GM18526 (cell line): ENCODE results near the gene YBX1.

Experiments
- POLR2A ChIP-seq: IDR thresholded peaks from 3 replicates; pipeline ENCODE4 v1.6.1; 2011; ENCODE audit not compliant: insufficient read length; ENCODE audit errors: extremely low read depth

Gene YBX1

GRCh38 chr1:42739753-42740700 is 57.8 kb downstream of the YBX1 start, which contains the start of gene CLDN19:
CLDN19 (minus strand) TSS chr1:42740236; CDS start chr1:42740063, 173 bp downstream.
- no peak for TF ChIP-seq POLR2A

- TF ChIP-seq POLR2A = no peak
These were observed 58.8 kb downstream of the YBX1 start for GRCh38 chr1:42740851-42741580.

GRCh38 chr1:42741706-42742105 is 59.5 kb downstream of the YBX1 start:
- TF ChIP-seq POLR2A = no peak

GRCh38 chr1:42742141-42742540 is 59.9 kb downstream of the YBX1 start:
- no peak for TF ChIP-seq POLR2A

GRCh38 chr1:42742617-42743316 is 60.5 kb downstream of the YBX1 start:
- TF ChIP-seq POLR2A = no peak

GRCh38 chr1:42743317-42744147 is 61.3 kb downstream of the YBX1 start:
- no peak for TF ChIP-seq POLR2A

GRCh38 chr1:42744148-42744413 is 61.9 kb downstream of the YBX1 start:
- TF ChIP-seq POLR2A = no peak

GRCh38 chr1:42745851-42746250 is 63.6 kb downstream of the YBX1 start:
- TF ChIP-seq POLR2A = no peak

GRCh38 chr1:42746436-42747105 is 64.4 kb downstream of the YBX1 start:
- no peak for TF ChIP-seq POLR2A

GRCh38 chr1:42747125-42747524 is 64.9 kb downstream of the YBX1 start:
- TF ChIP-seq POLR2A = no peak

- TF ChIP-seq POLR2A = no peak
These were observed 65.8 kb downstream of the YBX1 start for GRCh38 chr1:42748021-42748420.

GRCh38 chr1:42748461-42749410 is 66.5 kb downstream of the YBX1 start:
- TF ChIP-seq POLR2A = no peak

- no peak for TF ChIP-seq POLR2A
These were observed 67.8 kb downstream of the YBX1 start for GRCh38 chr1:42750041-42750440.
